GM18526 (cell line): ENCODE results near the gene C1QTNF4.

ENCODE experiments used
- POLR2A ChIP-seq: IDR thresholded peaks from 3 replicates; pipeline ENCODE4 v1.6.1; 2011; ENCODE audit not compliant: insufficient read length; ENCODE audit errors: extremely low read depth

Gene C1QTNF4

DNA sequence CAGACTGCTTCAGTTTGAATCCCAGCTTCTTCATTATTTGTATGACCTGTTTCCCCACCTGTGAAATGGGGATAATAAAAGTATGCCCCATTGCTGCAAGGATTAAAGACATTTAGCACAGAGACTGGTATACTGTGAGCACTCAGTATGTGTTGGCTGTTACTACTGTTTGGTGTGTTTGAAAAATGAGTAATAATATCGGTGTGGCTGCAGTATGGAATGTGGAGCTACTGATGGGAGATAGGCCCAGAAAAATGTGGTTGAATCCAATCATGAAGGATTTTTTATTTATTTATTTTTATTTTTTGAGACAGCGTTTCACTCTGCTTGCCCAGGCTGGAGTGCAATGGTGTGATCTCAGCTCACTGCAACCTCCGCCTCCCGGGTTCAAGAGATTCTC, 9.1 kb upstream of the C1QTNF4 start:
- no peak for TF ChIP-seq POLR2A

DNA sequence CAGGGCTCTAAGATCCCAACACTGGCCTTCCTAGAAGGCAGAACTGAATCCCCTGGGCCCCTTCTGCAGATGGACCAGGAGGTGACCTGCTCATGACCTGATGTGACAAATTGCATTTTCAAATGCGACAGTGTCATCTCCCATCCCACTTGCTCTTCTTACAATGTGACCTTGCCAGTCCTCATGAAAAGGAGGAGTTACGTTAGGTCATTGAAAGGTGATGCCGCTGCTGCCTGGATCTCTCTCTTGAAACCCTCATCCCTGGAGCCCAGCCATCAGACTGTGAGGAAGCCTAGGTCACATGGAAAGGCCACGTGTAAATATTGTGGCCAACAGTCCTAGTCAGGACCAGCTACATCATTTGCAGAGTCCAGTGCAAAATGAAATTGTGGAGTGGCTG, 5.7 kb upstream of the C1QTNF4 start:
- no peak for TF ChIP-seq POLR2A

GRCh38 chr11:47595967-47596366, 1.8 kb upstream of the C1QTNF4 start:
- no peak for TF ChIP-seq POLR2A

- no peak for TF ChIP-seq POLR2A
Measured at GRCh38 chr11:47595029-47595428, 818 bp upstream of the C1QTNF4 start.

DNA sequence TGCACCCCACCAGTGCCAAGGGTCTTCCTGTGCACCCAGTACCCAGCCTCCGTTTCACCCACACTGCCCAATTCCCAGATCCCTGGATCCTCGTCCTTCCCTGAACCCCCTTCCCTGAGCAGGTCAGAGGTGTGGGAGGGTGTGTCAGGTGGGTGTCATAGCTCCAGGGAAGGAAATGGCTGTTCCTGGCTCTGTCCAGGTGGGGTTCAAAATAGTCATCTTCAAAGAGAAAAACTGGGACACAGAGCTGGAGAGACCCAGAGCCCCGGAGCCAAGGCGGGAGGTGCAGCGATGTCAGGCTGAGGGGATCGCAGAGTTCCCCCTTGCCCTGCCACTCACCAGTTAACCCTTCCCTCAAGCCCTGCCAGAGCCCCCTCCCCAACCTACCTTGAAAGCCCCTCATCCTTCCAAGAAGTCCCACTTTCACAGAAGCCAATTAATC, 698 bp downstream of the C1QTNF4 start:
- TF ChIP-seq POLR2A, result no peak

DNA sequence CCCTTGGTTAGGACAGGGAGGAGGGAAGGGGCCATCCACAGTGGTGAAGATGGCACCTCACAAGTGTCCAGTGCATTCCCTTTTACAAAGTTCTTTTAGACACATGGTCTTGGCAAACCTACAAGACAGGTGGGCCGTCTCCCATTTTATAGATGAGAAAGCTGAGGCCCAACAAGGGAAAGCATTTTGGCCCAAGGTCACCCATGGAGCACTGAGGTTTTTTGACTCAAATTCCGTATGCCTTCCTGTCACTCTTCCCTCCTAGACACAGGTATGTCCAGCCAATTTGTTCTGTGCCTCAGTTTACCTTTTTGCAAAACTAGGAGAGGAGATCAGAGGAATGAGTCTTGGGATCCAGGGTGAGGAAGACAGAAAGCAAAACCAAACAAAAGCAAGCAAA, 1.2 kb downstream of the C1QTNF4 start:
- TF ChIP-seq POLR2A, result no peak

DNA sequence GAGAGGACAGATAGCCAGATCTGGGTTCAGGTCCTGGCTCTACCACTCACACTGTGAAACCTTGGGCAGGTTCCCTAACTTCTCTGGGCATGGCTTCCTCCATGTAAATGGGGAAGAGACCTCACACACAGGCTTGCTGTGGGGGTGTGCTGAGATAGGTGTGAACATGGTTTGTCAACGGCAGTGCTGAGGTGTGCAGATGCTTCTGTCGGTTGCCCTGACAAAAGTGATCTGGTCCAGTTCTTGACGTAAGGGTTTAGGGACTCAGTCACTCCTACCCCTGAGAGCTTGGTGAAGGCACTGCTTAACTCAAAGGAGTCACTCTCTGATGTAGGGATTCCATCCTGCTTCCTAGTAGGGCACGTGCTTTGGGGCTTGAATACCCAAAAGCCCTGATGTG, 2.0 kb downstream of the C1QTNF4 start:
- TF ChIP-seq POLR2A, result no peak

- TF ChIP-seq POLR2A, result no peak
Measured at GRCh38 chr11:47591764-47592163, 2.4 kb downstream of the C1QTNF4 start.

- TF ChIP-seq POLR2A, result no peak
Measured at GRCh38 chr11:47589977-47590861, 4.0 kb downstream of the C1QTNF4 start.

DNA sequence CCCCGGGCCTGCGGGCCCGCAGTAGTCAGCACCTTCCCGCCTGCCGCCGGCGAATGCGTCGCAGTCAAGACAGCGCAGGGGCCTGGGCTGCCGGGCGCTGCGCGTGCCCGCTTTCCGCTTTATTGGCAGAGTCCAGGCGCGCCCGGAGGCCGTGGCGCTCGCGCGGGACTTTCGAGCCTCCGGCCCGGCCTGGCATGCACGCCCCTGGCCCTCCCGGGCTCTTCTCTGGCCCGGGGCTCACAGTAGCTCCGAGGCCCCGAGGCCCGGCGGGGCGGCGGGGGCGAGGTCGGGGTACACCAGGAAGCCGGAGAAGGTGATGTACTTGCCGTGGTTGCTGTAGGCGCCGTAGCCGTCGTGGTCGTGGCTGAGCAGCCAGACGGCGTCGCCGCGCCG, 4.6 kb downstream of the C1QTNF4 start:
- TF ChIP-seq POLR2A, result no peak

DNA sequence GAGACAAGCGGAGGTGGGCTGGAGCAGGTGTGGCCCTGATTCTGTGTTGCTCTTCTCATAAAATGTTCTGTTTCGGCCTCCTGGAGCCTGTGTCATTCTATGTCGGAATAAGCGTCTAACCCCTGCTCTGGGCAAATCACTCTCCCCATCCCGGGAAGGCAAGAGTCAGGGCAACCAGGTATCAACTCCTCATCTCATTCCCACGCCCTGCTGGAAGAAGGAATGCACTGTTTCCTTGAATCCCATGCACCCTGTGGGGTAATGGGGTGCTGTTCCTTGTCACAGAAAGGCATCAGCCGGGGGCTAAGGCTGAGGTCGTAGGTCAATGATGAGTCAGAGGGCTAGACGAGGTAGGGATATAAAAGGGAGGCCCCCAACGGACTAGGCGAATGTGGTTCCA, 5.1 kb downstream of the C1QTNF4 start:
- no peak for TF ChIP-seq POLR2A

DNA sequence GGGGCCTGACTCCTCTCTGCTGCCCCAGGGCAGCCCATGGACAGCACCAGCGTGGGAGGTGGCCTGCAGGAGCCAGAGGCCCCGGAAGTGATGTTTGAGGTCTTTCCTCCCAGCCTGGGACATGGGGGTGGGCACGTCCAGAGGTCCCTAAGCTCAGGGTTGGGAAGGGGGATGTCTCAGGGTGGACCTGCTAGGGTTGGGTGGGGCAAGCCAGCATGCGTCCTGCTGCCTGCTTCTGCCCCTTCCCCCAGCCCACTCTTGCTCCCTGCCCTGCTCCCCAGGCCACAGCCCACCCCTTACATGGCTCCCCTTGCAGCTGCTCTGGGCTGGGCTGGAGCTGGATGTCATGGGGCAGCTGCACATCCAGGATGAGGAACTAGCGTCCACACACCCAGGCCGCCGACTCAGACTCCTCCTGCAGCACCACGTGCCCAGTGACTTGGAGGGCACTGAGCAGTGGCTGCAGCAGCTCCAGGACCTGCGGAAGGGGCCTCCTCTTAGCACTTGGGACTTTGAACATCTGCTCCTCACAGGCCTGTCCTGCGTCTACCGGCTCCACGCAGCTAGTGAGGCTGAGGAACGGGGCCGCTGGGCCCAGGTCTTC, 6.4 kb downstream of the C1QTNF4 start:
- no peak for TF ChIP-seq POLR2A

- TF ChIP-seq POLR2A, result no peak
Measured at GRCh38 chr11:47587039-47587716, 7.0 kb downstream of the C1QTNF4 start.

GRCh38 chr11:47586098-47586855, 7.9 kb downstream of the C1QTNF4 start, which contains the start of gene FAM180B:
FAM180B (plus strand) TSS chr11:47586678; CDS start chr11:47586769, 91 bp downstream.
- TF ChIP-seq POLR2A, result no peak

DNA sequence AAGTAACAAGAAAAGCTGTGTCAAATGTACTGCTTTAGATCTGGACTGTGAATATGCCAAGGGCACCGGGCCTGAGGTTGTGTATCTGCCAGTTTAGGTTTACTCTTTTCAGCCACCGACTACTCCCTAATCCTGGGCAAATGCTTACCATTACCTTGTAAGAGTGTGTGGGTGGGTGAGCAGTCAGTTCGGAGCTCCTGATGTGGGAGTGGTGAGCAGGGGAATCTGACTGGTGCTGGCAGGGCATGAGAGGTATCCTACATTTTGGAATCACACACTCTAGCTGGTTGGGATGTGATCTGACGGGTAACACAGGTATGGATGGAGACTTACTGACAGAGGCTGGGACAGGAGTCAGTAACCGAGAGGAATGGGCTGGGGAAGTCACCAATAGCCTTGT, 10.4 kb downstream of the C1QTNF4 start:
- TF ChIP-seq POLR2A, result no peak
